GM12801 (cell line): Measurements from ENCODE around the gene OR52E1.

Experiments
- CTCF ChIP-seq: IDR thresholded peaks from one replicate; pipeline ENCODE4 v1.5.1; 2011; ENCODE audit warnings: control low read depth; ENCODE audit not compliant: insufficient read length; ENCODE audit errors: extremely low read depth

The OR52E1 gene

GRCh38 chr11:5046226-5046625, 23.1 kb upstream of the OR52E1 start, which contains the start of gene OR52J3:
TSS of gene OR52J3 (plus strand) at chr11:5046526. CDS start at chr11:5046526, 0 bp downstream.
- no peak for TF ChIP-seq CTCF

- TF ChIP-seq CTCF = no peak
These were observed 22.5 kb upstream of the OR52E1 start for GRCh38 chr11:5046754-5047330.

- TF ChIP-seq CTCF = no peak
These were observed 10.0 kb upstream of the OR52E1 start, which contains the start of gene OR52E2 for GRCh38 chr11:5059391-5059790. TSS of gene OR52E2 (minus strand) at chr11:5059627. CDS start at chr11:5059627, 0 bp downstream.

- no peak for TF ChIP-seq CTCF
These were observed 4.3 kb upstream of the OR52E1 start for GRCh38 chr11:5065027-5065426.

- no peak for TF ChIP-seq CTCF
These were observed 2.4 kb downstream of the OR52E1 start for GRCh38 chr11:5071799-5072198.

GRCh38 chr11:5081405-5081804, 12.0 kb downstream of the OR52E1 start:
- no peak for TF ChIP-seq CTCF

- no peak for TF ChIP-seq CTCF
These were observed 14.2 kb downstream of the OR52E1 start for GRCh38 chr11:5083602-5084001.

- TF ChIP-seq CTCF = no peak
These were observed 19.2 kb downstream of the OR52E1 start for GRCh38 chr11:5088556-5088955.
